MCF 10A (cell line): ENCODE results near the gene DEFB108B. TPM values are rescaled to one million over a fixed set of nuclear protein-coding genes. Genes with fewer than 3 reads are reported as not detected.
"Not testable (repeated sequence)": the region's sequence is repeated elsewhere in the genome, so short reads cannot be mapped to it uniquely, and the experiment has no call there.

Experiments
- BruUV-seq: library from RNA; stranded (reverse); fragments of 400-500 nt; replicated peaks from 2 replicates; lab custom pipeline; 2021; lab: Mats Ljungman, UMichigan
- CTCF ChIA-PET: fragments of 300-600 bp; sonication (Branson Sonifier 250); formaldehyde crosslinking; extraction: SDS; loops from one replicate; lab custom pipeline; 2021; ENCODE audit warnings: antibody characterized with exemption, inconsistent platforms; lab: Yijun Ruan, JAX
- POLR2A ChIA-PET: fragments of 300-600, 350-650 bp; sonication (Branson Sonifier 250); formaldehyde crosslinking; extraction: SDS; loops from one replicate; lab custom pipeline; 2020; ENCODE audit warnings: antibody characterized with exemption, inconsistent platforms; lab: Yijun Ruan, JAX
- DNase-seq: peaks from one replicate; pipeline ENCODE4 v3.0.0-alpha.2; 2018; ENCODE audit not compliant: unreplicated experiment
- H3K27ac Mint-ChIP-seq: one replicate; pipeline ENCODE4 v1.8.0; 2022; ENCODE audit warnings: mild to moderate bottlenecking, low read depth, mixed read lengths; ENCODE audit not compliant: unreplicated experiment
- H3K27me3 Mint-ChIP-seq: one replicate; pipeline ENCODE4 v1.8.0; 2022; ENCODE audit warnings: mixed read lengths; ENCODE audit not compliant: insufficient read depth, unreplicated experiment
- H3K36me3 Mint-ChIP-seq: one replicate; pipeline ENCODE4 v1.8.0; 2022; ENCODE audit warnings: mild to moderate bottlenecking, moderate library complexity, mixed read lengths; ENCODE audit not compliant: insufficient read depth, unreplicated experiment
- H3K4me1 Mint-ChIP-seq: one replicate; pipeline ENCODE4 v1.8.0; 2022; ENCODE audit warnings: mixed read lengths; ENCODE audit not compliant: insufficient read depth, unreplicated experiment
- H3K4me3 Mint-ChIP-seq: one replicate; pipeline ENCODE4 v1.8.0; 2022; ENCODE audit warnings: mild to moderate bottlenecking, moderate library complexity, mixed read lengths; ENCODE audit not compliant: unreplicated experiment
- H3K9me3 Mint-ChIP-seq: one replicate; pipeline ENCODE4 v1.8.0; 2022; ENCODE audit warnings: mixed read lengths; ENCODE audit not compliant: unreplicated experiment
- intact Hi-C: fragments of 100-400 bp; cut with micrococcal nuclease; formaldehyde crosslinking; loops from 2 replicates; pipeline ENCODE4 v1.14.1; 2022
- total RNA-seq: library from RNA; stranded (reverse); gene quantifications from 2 replicates; pipeline ENCODE4 v1.2.3, GENCODE V29; 2022
- TF ChIP-seq, protein P1 (sequence below): fragments of 200-600 bp; IDR thresholded peaks from one replicate; pipeline ENCODE4 v1.8.0; 2022; ENCODE audit warnings: antibody characterized with exemption, mild to moderate bottlenecking; ENCODE audit not compliant: unreplicated experiment

The DEFB108B gene
- total RNA-seq, 1 experiment from 2014 or later: not detected

GRCh38 chr11:71813481-71814355, 19.3 kb upstream of the DEFB108B start:
- POLR2A ChIA-PET: interaction anchor here (0.7 kb wide), 1 partner anchor 908 kb away, joined by 3 read pairs; no protein-coding TSS in a partner anchor
- H3K27me3 Mint-ChIP-seq, H3K36me3 Mint-ChIP-seq, H3K9me3 Mint-ChIP-seq, intact Hi-C loops, BruUV-seq, H3K27ac Mint-ChIP-seq: not testable (repeated sequence)
- DNase-seq: peak; percentile 70
- H3K4me1 Mint-ChIP-seq: peaks cover 11% of the 10 kb centered on the region
- TF ChIP-seq, protein P1, sequence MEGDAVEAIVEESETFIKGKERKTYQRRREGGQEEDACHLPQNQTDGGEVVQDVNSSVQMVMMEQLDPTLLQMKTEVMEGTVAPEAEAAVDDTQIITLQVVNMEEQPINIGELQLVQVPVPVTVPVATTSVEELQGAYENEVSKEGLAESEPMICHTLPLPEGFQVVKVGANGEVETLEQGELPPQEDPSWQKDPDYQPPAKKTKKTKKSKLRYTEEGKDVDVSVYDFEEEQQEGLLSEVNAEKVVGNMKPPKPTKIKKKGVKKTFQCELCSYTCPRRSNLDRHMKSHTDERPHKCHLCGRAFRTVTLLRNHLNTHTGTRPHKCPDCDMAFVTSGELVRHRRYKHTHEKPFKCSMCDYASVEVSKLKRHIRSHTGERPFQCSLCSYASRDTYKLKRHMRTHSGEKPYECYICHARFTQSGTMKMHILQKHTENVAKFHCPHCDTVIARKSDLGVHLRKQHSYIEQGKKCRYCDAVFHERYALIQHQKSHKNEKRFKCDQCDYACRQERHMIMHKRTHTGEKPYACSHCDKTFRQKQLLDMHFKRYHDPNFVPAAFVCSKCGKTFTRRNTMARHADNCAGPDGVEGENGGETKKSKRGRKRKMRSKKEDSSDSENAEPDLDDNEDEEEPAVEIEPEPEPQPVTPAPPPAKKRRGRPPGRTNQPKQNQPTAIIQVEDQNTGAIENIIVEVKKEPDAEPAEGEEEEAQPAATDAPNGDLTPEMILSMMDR: peak; percentile 63
- CTCF ChIA-PET: interaction anchor here (1.6 kb wide), 1 partner anchor 19 kb away, joined by 10 read pairs; no protein-coding TSS in a partner anchor
- H3K4me3 Mint-ChIP-seq: peak overlapping the region; percentile 58

- H3K9me3 Mint-ChIP-seq, H3K27ac Mint-ChIP-seq, H3K36me3 Mint-ChIP-seq, intact Hi-C loops, CTCF ChIA-PET, POLR2A ChIA-PET, H3K27me3 Mint-ChIP-seq, H3K4me3 Mint-ChIP-seq, BruUV-seq, H3K4me1 Mint-ChIP-seq, DNase-seq: not testable (repeated sequence)
Measured at GRCh38 chr11:71821539-71821938, 11.5 kb upstream of the DEFB108B start.

GRCh38 chr11:71829247-71829646, 3.8 kb upstream of the DEFB108B start:
- BruUV-seq, H3K9me3 Mint-ChIP-seq, H3K4me1 Mint-ChIP-seq, H3K27ac Mint-ChIP-seq, H3K27me3 Mint-ChIP-seq, DNase-seq, intact Hi-C loops, H3K4me3 Mint-ChIP-seq, POLR2A ChIA-PET, CTCF ChIA-PET, H3K36me3 Mint-ChIP-seq: not testable (repeated sequence)

GRCh38 chr11:71829686-71830085, 3.3 kb upstream of the DEFB108B start:
- H3K9me3 Mint-ChIP-seq, intact Hi-C loops, DNase-seq, H3K4me1 Mint-ChIP-seq, POLR2A ChIA-PET, H3K27ac Mint-ChIP-seq, CTCF ChIA-PET, H3K27me3 Mint-ChIP-seq, BruUV-seq, H3K36me3 Mint-ChIP-seq, H3K4me3 Mint-ChIP-seq: not testable (repeated sequence)

DNA sequence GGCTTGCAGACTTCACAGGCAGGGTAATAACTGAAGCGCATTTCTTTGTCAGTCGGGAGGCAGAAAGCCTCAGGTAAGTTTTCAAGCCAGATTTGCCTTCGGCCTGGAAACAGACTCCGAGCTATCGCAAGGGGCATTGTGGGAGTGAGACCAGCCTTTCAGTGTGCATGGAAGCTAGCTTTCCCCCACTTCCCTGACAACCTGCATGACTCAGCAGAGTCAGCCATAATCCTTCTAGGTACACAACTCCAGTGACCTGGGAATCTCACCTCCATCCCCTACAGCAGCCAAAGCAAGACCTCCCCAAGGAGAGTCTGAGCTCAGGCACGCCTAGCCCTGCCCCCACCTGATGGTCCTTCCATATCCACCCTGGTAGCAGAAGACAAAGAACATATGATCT, 9.7 kb downstream of the DEFB108B start:
- H3K27me3 Mint-ChIP-seq, POLR2A ChIA-PET, intact Hi-C loops, DNase-seq, H3K4me3 Mint-ChIP-seq, H3K36me3 Mint-ChIP-seq, H3K27ac Mint-ChIP-seq, H3K9me3 Mint-ChIP-seq, H3K4me1 Mint-ChIP-seq, BruUV-seq: not testable (repeated sequence)
- CTCF ChIA-PET: interaction anchor here (0.6 kb wide), 1 partner anchor 32 kb away, joined by 3 read pairs; no protein-coding TSS in a partner anchor

DNA sequence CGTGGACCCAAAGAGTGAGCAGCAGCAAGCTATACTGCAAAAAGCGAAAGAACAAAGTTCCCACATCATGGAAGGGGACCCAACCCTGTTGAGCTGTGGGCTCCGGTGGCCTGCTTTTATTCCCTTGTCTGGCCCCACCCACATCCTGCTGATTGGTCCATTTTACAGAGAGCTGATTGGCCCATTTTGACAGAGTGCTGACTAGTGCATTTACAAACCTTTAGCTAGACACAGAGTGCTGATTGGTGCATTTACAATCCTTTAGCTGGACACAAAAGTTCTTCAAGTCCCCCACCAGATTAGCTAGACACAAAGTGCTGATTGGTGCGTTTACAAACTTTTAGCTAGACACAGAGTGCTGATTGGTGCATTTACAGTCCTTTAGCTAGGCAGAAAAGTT, 10.4 kb downstream of the DEFB108B start:
- BruUV-seq, H3K36me3 Mint-ChIP-seq, CTCF ChIA-PET, POLR2A ChIA-PET, DNase-seq, H3K9me3 Mint-ChIP-seq, H3K27me3 Mint-ChIP-seq, intact Hi-C loops, H3K4me3 Mint-ChIP-seq, H3K27ac Mint-ChIP-seq, H3K4me1 Mint-ChIP-seq: not testable (repeated sequence)
